HUES6 (cell line): Measurements from ENCODE around the gene TRA2B.
A peak's percentile ranks its signal among the peaks of the same experiment; 100 is the strongest.

Experiments
- H3K27ac ChIP-seq: 2 replicates; pipeline ENCODE4 v1.7.0; 2013; ENCODE audit warnings: low read depth, mild to moderate bottlenecking, low read length, inconsistent platforms
- H3K27me3 ChIP-seq: 2 replicates; pipeline ENCODE4 v1.6.1; 2013; ENCODE audit warnings: low read length; ENCODE audit not compliant: control insufficient read depth, insufficient read depth
- H3K36me3 ChIP-seq: 2 replicates; pipeline ENCODE4 v1.6.1; 2013; ENCODE audit warnings: low read length; ENCODE audit not compliant: control insufficient read depth, insufficient read depth
- H3K4me1 ChIP-seq: 2 replicates; pipeline ENCODE4 v1.6.1; 2013; ENCODE audit warnings: low read length; ENCODE audit not compliant: control insufficient read depth, insufficient read depth
- H3K4me3 ChIP-seq: 2 replicates; pipeline ENCODE4 v1.5.1; 2013; ENCODE audit warnings: low read depth, low read length
- H3K9ac ChIP-seq: one replicate; pipeline ENCODE4 v1.6.1; 2013; ENCODE audit warnings: mild to moderate bottlenecking, low read length
- H3K9me3 ChIP-seq: 2 replicates; pipeline ENCODE4 v1.6.1; 2013; ENCODE audit warnings: low read depth, low read length; ENCODE audit not compliant: control insufficient read depth, insufficient read depth

TRA2B gene

GRCh38 chr3:185935465-185936272 is 2.1 kb downstream of the TRA2B start:
- Histone ChIP-seq H3K27ac (peak overlapping the region; percentile 99; the same call in 1 of the 2 replicates), H3K4me1 (peaks cover 27% of the 10 kb centered on the region)

GRCh38 chr3:185934767-185935464 is 2.9 kb downstream of the TRA2B start:
- peaks cover 35% of the 10 kb centered on the region for H3K4me1 ChIP-seq
- peak overlapping the region; percentile 99 for H3K9ac ChIP-seq
- H3K27ac ChIP-seq = peak overlapping the region; percentile 43; the same call in 1 of the 2 replicates
- peaks cover 49% of the 10 kb centered on the region for H3K36me3 ChIP-seq
- H3K9me3 ChIP-seq = no peaks in the 10 kb centered on the region; the same call in 1 of the 2 replicates
- H3K27me3 ChIP-seq = no peaks in the 10 kb centered on the region
- H3K4me3 ChIP-seq = peak overlapping the region; percentile 100

More at GRCh38 chr3:185935465-185936272, 2.1 kb downstream of the TRA2B start:
- Histone ChIP-seq H3K9ac (peak overlapping the region; percentile 99), H3K9me3 (no peaks in the 10 kb centered on the region; the same call in 1 of the 2 replicates), H3K27me3 (no peaks in the 10 kb centered on the region), H3K4me3 (peak overlapping the region; percentile 100), H3K36me3 (peaks cover 41% of the 10 kb centered on the region)

GRCh38 chr3:185934174-185934557 is 3.6 kb downstream of the TRA2B start:
- Histone ChIP-seq H3K4me1 (peaks cover 42% of the 10 kb centered on the region), H3K27ac (no peak overlapping the region), H3K27me3 (no peaks in the 10 kb centered on the region), H3K9me3 (no peaks in the 10 kb centered on the region; the same call in 1 of the 2 replicates), H3K9ac (peak overlapping the region; percentile 58), H3K36me3 (peaks cover 56% of the 10 kb centered on the region), H3K4me3 (peak overlapping the region; percentile 100)

- Histone ChIP-seq H3K27ac (no peak overlapping the region), H3K27me3 (no peaks in the 10 kb centered on the region), H3K9me3 (no peaks in the 10 kb centered on the region; the same call in 1 of the 2 replicates), H3K36me3 (peaks cover 61% of the 10 kb centered on the region), H3K4me1 (peaks cover 48% of the 10 kb centered on the region), H3K4me3 (peak overlapping the region; percentile 100), H3K9ac (peak overlapping the region; percentile 58)
Observed at GRCh38 chr3:185933374-185934173, 4.2 kb downstream of the TRA2B start.

GRCh38 chr3:185931777-185932612 is 5.8 kb downstream of the TRA2B start:
- Histone ChIP-seq H3K9ac (no peak overlapping the region), H3K4me3 (peak overlapping the region; percentile 100), H3K36me3 (peaks cover 72% of the 10 kb centered on the region), H3K27me3 (no peaks in the 10 kb centered on the region), H3K9me3 (no peaks in the 10 kb centered on the region), H3K27ac (no peak overlapping the region), H3K4me1 (peaks cover 58% of the 10 kb centered on the region)

- peak overlapping the region; percentile 12 for H3K9ac ChIP-seq
- H3K27ac ChIP-seq = no peak overlapping the region
- H3K4me1 ChIP-seq = peaks cover 64% of the 10 kb centered on the region
- peak overlapping the region; percentile 100; the same call in 1 of the 2 replicates for H3K4me3 ChIP-seq
- no peaks in the 10 kb centered on the region for H3K9me3 ChIP-seq
- no peaks in the 10 kb centered on the region for H3K27me3 ChIP-seq
- H3K36me3 ChIP-seq = peaks cover 74% of the 10 kb centered on the region
Observed at GRCh38 chr3:185930393-185931107, 7.3 kb downstream of the TRA2B start.

GRCh38 chr3:185929192-185930151 is 8.3 kb downstream of the TRA2B start:
- Histone ChIP-seq H3K4me3 (peak overlapping the region; percentile 100; the same call in 1 of the 2 replicates), H3K27me3 (no peaks in the 10 kb centered on the region), H3K9me3 (no peaks in the 10 kb centered on the region), H3K27ac (no peak overlapping the region), H3K4me1 (peaks cover 64% of the 10 kb centered on the region), H3K9ac (no peak overlapping the region), H3K36me3 (peaks cover 83% of the 10 kb centered on the region)

- Histone ChIP-seq H3K4me1 (peaks cover 60% of the 10 kb centered on the region), H3K36me3 (peaks cover 87% of the 10 kb centered on the region), H3K4me3 (peak overlapping the region; percentile 100; the same call in 1 of the 2 replicates), H3K27me3 (no peaks in the 10 kb centered on the region), H3K9ac (no peak overlapping the region), H3K27ac (no peak overlapping the region), H3K9me3 (no peaks in the 10 kb centered on the region)
Observed at GRCh38 chr3:185928496-185928895, 9.3 kb downstream of the TRA2B start.
